Stimulated activated CD4-positive, alpha-beta T cell treated with anti-CD3 and anti-CD28 coated beads, Interleukin-15, amount 100 ng/mL, for 1 hour (primary cell): ENCODE measurements around the gene UBXN7.
"Not testable (repeated sequence)": the region's sequence is repeated elsewhere in the genome, so short reads cannot be mapped to it uniquely, and the experiment has no call there.

Experiments
- DNase-seq, 2 donors: peaks; one replicate each; pipeline ENCODE4 v3.0.0-alpha.2; 2020; ENCODE audit warnings: low read depth in 1 of 2, low spot score in 1 of 2

UBXN7 gene

GRCh38 chr3:196418601-196419000 is 13.6 kb downstream of the UBXN7 start:
- DNase-seq, result no peak

- DNase-seq, result no peak
Observed at GRCh38 chr3:196414469-196414868, 17.8 kb downstream of the UBXN7 start.

GRCh38 chr3:196412704-196413103 is 19.5 kb downstream of the UBXN7 start:
- DNase-seq, result no peak

- DNase-seq, result no peak
Observed at GRCh38 chr3:196409409-196409808, 22.8 kb downstream of the UBXN7 start.

GRCh38 chr3:196408565-196409300 is 23.5 kb downstream of the UBXN7 start:
- DNase-seq, result no peak

GRCh38 chr3:196406811-196407470 is 25.3 kb downstream of the UBXN7 start:
- no peak for DNase-seq

GRCh38 chr3:196400331-196400730 is 31.9 kb downstream of the UBXN7 start:
- no peak for DNase-seq

GRCh38 chr3:196399485-196399945 is 32.7 kb downstream of the UBXN7 start:
- DNase-seq, result no peak

- DNase-seq, result no peak
Observed at GRCh38 chr3:196398782-196399181, 33.4 kb downstream of the UBXN7 start.

- DNase-seq, result no peak
Observed at GRCh38 chr3:196397941-196398340, 34.3 kb downstream of the UBXN7 start.

GRCh38 chr3:196390116-196390515 is 42.1 kb downstream of the UBXN7 start:
- no peak for DNase-seq

GRCh38 chr3:196388956-196389355 is 43.3 kb downstream of the UBXN7 start:
- no peak for DNase-seq

- DNase-seq, result not testable (repeated sequence)
Observed at GRCh38 chr3:196387941-196388340, 44.3 kb downstream of the UBXN7 start.

GRCh38 chr3:196386797-196387196 is 45.4 kb downstream of the UBXN7 start:
- DNase-seq, result not testable (repeated sequence)

- not testable (repeated sequence) for DNase-seq
Observed at GRCh38 chr3:196386034-196386433, 46.2 kb downstream of the UBXN7 start.

- not testable (repeated sequence) for DNase-seq
Observed at GRCh38 chr3:196385446-196385845, 46.8 kb downstream of the UBXN7 start.

GRCh38 chr3:196378146-196378841 is 53.9 kb downstream of the UBXN7 start:
- DNase-seq, result no peak

GRCh38 chr3:196377321-196377720 is 54.9 kb downstream of the UBXN7 start:
- DNase-seq, result no peak

GRCh38 chr3:196365736-196366135 is 66.5 kb downstream of the UBXN7 start:
- DNase-seq, result no peak

- DNase-seq, result no peak
Observed at GRCh38 chr3:196360586-196360985, 71.6 kb downstream of the UBXN7 start.

GRCh38 chr3:196358540-196358939 is 73.7 kb downstream of the UBXN7 start:
- not testable (repeated sequence) for DNase-seq

- DNase-seq, result no peak
Observed at GRCh38 chr3:196357905-196358304, 74.3 kb downstream of the UBXN7 start.
